Neural cell (in vitro differentiated cells): ENCODE measurements around the gene TMEM132C.

ENCODE experiments used
- CTCF ChIP-seq: fragments of 450-650 bp; IDR thresholded peaks from 2 replicates; pipeline ENCODE4 v1.5.1; 2014; ENCODE audit warnings: antibody characterized with exemption, mild to moderate bottlenecking, moderate library complexity; ENCODE audit not compliant: poor library complexity, severe bottlenecking
- POLR2AphosphoS5 ChIP-seq: IDR thresholded peaks from 2 replicates; pipeline ENCODE4 v1.6.1; 2012
- RAD21 ChIP-seq: fragments of 450-650 bp; conservative IDR thresholded peaks from 2 replicates; pipeline ENCODE4 v1.6.1; 2014; ENCODE audit warnings: antibody characterized with exemption, mild to moderate bottlenecking, moderate library complexity
- SMC3 ChIP-seq: fragments of 450-650 bp; conservative IDR thresholded peaks from 2 replicates; pipeline ENCODE4 v1.6.1; 2014; ENCODE audit warnings: antibody characterized with exemption, mild to moderate bottlenecking, moderate library complexity; ENCODE audit not compliant: poor library complexity

- TF ChIP-seq CTCF (no peak), SMC3 (no peak), RAD21 (no peak), POLR2AphosphoS5 (no peak)
These were observed 480.5 kb downstream of the TMEM132C start for GRCh38 chr12:128747441-128747840.
